ENCODE results near the gene LRAT. TPM values are rescaled to one million over a fixed set of nuclear protein-coding genes. Genes with fewer than 3 reads are reported as not detected.

Gene LRAT
- total RNA-seq, 1 experiment from 2014 or later, result 0.68 TPM

DNA sequence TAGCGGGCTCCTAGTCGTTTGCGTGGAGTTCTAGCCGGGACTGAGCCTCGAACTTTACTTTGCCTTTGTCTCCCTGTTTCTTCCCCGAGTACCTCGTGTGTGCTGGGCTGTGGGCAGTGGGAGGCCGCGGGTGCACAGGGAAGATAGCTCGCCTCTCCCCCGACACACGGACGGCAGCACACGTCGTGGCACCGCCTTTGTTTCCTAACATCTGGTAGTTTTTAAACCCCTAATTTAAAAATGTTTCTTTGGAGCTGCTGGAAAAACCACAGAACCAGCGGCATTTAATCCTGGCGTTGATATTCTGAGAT lies 38.1 kb downstream of the LRAT start:
- Histone ChIP-seq H3F3A (ENCODE audit: insufficient read depth, low read depth) (no peaks in the 10 kb centered on the region), H4K20me1 (ENCODE audit: insufficient read depth) (no peaks in the 10 kb centered on the region), H3K36me3 (ENCODE audit: low read depth) (no peaks in the 10 kb centered on the region), H3K27me3 (ENCODE audit: insufficient read depth, low read depth) (no peaks in the 10 kb centered on the region), H3K9me2 (ENCODE audit: insufficient read depth) (no peaks in the 10 kb centered on the region), H3K9me3 (ENCODE audit: insufficient read depth, low read depth) (no peaks in the 10 kb centered on the region), H3K27ac (no peak overlapping the region), H2AFZ (no peak overlapping the region), H3K4me2 (no peak overlapping the region), H3K4me1 (replicated peaks; ENCODE audit: insufficient read depth) (no peaks in the 10 kb centered on the region), H3K4me3 (no peak overlapping the region), H3K79me2 (ENCODE audit: low read depth) (no peaks in the 10 kb centered on the region)
- intact Hi-C loops (cut with micrococcal nuclease; ENCODE audit: unreplicated experiment), result no loop called here
- BruUV-seq (replicated peaks), result no TSS peak
- no peak for DNase-seq
- POLR2A ChIA-PET (ENCODE audit: unreplicated experiment), result no interaction called here
- TF ChIP-seq EZH2 (IDR thresholded peaks at IDR 0.05; ENCODE audit: low read depth), result no peak
- TF ChIP-seq, protein P1, sequence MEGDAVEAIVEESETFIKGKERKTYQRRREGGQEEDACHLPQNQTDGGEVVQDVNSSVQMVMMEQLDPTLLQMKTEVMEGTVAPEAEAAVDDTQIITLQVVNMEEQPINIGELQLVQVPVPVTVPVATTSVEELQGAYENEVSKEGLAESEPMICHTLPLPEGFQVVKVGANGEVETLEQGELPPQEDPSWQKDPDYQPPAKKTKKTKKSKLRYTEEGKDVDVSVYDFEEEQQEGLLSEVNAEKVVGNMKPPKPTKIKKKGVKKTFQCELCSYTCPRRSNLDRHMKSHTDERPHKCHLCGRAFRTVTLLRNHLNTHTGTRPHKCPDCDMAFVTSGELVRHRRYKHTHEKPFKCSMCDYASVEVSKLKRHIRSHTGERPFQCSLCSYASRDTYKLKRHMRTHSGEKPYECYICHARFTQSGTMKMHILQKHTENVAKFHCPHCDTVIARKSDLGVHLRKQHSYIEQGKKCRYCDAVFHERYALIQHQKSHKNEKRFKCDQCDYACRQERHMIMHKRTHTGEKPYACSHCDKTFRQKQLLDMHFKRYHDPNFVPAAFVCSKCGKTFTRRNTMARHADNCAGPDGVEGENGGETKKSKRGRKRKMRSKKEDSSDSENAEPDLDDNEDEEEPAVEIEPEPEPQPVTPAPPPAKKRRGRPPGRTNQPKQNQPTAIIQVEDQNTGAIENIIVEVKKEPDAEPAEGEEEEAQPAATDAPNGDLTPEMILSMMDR (conservative IDR thresholded peaks at IDR 0.05), result no peak
- CTCF ChIA-PET, result no interaction called here

Other genes with a start within 250 kb of the LRAT start
- 60.8 and 80.7 TPM in 2 replicates for gene PLRG1, start 193.6 kb upstream of the LRAT start, total RNA-seq (2021)
- not detected in 2 replicates for gene FGB, start 181.0 kb upstream of the LRAT start, total RNA-seq (2021)
- not detected in 2 replicates for gene FGA, start 153.3 kb upstream of the LRAT start, total RNA-seq (2021)
- not detected in 2 replicates for gene FGG, start 131.3 kb upstream of the LRAT start, total RNA-seq (2021)
- not detected in 2 replicates for gene RBM46, start 37.3 kb downstream of the LRAT start, total RNA-seq (2021)